Stimulated activated naive B cell treated with anti-CD40 and anti-IgM and Interleukin-4, amounts not matched to agents 10 μg/mL and 1 μg/mL and 100 μg/mL, for 72 hours (primary cell): ENCODE measurements around the gene COPS2.
"Not testable (repeated sequence)": the region's sequence is repeated elsewhere in the genome, so short reads cannot be mapped to it uniquely, and the experiment has no call there.

Experiments used
- ATAC-seq, 2 donors: fragments of 150-1000 bp; cut with Tn5 transposase; replicated peaks; 2 replicates each; pipeline ENCODE4 v1.10.0; 2021; ENCODE audit warnings: moderate library complexity in 1 of 2
- DNase-seq: peaks from one replicate; pipeline ENCODE4 v3.0.0; 2021
- H3K27ac Mint-ChIP-seq: one replicate; pipeline ENCODE4 v1.8.0; 2022; ENCODE audit warnings: mild to moderate bottlenecking, mixed read lengths
- H3K27me3 Mint-ChIP-seq, 2 donors: one replicate each; pipeline ENCODE4 v1.8.0; 2022; ENCODE audit warnings: mixed read lengths in 2 of 2
- H3K36me3 Mint-ChIP-seq, 2 donors: one replicate each; pipeline ENCODE4 v1.8.0; 2022; ENCODE audit warnings: mixed read lengths in 2 of 2, mild to moderate bottlenecking in 1 of 2
- H3K4me1 Mint-ChIP-seq, 2 donors: one replicate each; pipeline ENCODE4 v1.8.0; 2022; ENCODE audit warnings: mixed read lengths in 2 of 2, mild to moderate bottlenecking in 1 of 2
- H3K4me3 Mint-ChIP-seq, 2 donors: one replicate each; pipeline ENCODE4 v1.8.0; 2022; ENCODE audit warnings: mild to moderate bottlenecking in 2 of 2, mixed read lengths in 2 of 2, moderate library complexity in 1 of 2
- H3K9me3 Mint-ChIP-seq, 2 donors: one replicate each; pipeline ENCODE4 v1.8.0; 2022; ENCODE audit warnings: mixed read lengths in 2 of 2, mild to moderate bottlenecking in 1 of 2

Gene COPS2

DNA sequence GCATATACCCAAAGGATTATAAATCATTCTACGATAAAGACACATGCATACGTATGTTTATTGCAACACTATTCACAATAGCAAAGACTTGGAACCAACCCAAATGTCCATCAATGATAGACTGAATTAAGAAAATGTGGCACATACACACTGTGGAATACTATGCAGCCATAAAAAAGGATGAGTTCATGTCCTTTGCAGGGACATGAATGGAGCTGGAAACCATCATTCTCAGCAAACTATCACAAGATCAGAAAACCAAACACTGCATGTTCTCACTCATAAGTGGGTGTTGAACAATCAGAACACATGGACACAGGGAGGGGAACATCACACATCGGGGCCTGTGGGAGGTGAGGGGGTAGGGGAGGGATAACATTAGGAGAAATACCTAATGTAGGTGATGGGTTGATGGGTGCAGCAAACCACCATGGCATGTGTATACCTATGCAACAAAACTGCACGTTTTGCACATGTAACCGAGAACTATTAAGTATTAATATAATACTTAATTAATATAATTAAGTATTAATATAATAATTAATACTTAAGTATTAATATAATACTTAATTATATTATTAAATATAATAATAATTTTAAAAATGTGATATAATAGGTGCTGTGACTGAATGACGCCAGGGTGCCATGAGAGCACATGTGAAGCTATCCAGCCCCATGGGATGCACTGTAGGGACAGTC, 80.7 kb downstream of the COPS2 start:
- H3K4me1 Mint-ChIP-seq, ATAC-seq, DNase-seq, H3K27ac Mint-ChIP-seq, H3K4me3 Mint-ChIP-seq, H3K36me3 Mint-ChIP-seq, H3K9me3 Mint-ChIP-seq: not testable (repeated sequence)
- H3K27me3 Mint-ChIP-seq: peaks cover 21 to 24% of the 10 kb centered on the region in 2 donors
